EH (cell line): ENCODE results near the gene NEDD4L.
A peak's percentile ranks its signal among the peaks of the same experiment; 100 is the strongest.

ENCODE experiments used
- DNase-seq: peaks from one replicate; pipeline ENCODE4 v3.0.0-alpha.2; 2015; ENCODE audit warnings: low read depth

Gene NEDD4L

DNA sequence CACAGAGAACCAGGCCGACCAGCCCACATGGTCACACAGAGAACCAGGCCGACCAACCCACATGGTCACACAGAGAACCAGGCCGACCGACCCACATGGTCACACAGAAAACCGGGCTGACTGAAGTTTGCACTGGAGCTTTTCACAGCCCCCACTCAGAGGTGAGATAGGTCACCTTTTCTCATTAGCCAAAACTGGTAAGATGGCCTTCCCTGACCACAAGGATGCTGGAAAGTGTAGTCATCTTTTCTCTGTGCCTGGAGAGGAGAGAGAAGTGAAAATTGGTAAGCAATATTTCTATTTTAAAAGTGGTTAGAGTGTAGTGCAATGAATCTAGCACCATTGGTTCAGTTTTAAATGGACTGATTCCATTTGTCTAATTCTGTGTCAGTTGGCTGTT, 247.1 kb downstream of the NEDD4L start:
- DNase-seq: peak; percentile 43

GRCh38 chr18:58292638-58293037, 248.6 kb downstream of the NEDD4L start:
- no peak for DNase-seq

DNA sequence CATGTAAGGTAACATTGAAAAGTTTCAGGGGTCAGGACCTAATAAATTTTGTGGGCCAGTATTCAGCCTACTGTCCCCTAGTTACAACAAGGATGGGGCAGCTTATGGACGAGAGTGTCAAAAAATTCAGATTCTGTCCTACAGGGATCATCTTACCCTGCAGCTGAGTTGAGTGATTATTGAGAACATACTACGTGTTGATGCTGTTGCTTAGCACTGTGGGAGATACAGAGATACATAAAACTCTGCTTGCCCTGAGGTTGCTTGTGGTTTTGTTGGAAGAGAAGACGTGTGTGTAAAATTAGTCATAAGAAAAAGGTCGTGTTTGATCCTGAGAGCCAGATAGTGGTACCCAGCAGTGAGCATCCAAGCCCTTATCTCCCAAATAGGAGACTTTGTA, 253.2 kb downstream of the NEDD4L start:
- peak; percentile 86 for DNase-seq

DNA sequence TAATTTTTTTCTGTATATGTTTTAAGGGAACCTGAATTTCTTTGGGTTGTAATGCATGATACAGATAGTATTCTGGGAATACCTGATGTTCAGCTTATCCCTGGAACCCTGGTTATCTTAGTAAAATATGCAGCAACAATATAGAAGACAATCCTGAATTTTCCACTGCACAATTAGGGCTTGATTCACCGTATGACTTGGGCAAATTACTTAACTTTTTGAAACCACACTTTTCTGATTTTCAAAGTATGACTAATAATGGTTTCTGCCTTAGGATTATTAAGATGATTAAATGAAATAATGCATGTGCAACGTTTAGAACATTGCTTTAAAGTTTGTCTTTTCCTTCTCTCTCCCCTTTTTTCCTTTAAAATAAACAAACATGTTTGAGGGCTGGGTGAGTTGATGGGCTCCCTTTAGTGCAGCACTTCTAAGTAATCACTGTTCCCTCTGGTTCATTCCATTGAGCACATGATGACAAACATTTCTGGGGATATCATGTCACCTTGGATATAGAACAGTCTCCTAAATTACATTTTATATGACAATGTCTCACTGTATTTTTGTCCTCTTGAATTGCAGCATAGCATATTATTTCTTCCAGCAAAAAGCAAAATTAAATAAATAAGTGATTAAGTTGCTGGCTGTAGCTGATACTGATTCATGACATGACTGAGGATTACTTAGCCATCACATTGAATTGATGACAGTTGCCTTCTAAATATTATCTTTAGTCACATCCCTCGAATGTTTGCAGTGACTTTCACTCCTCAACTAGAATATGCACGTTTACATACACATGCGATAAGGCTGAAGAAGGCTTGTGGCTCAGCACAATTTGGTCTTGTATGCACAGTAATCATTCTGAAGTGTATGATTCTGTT, 254.5 kb downstream of the NEDD4L start:
- peak; percentile 28 for DNase-seq

DNA sequence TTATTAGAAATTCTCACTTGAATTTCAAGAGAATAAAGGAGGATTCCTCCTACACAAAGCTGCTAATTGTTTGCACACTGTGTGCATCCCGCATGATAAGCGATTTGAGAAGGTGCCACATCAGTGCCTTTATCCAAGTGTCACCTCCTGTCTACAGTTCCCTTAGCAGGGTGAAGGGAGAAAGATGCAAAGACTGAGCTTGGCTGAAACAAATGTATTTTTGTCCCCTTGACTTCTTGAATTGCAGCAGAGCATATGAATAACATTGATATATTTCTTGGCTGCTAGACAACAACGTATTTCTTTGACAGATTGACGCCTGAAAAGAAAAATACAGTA, 255.1 kb downstream of the NEDD4L start:
- no peak for DNase-seq

GRCh38 chr18:58299936-58300335, 255.9 kb downstream of the NEDD4L start:
- no peak for DNase-seq

DNA sequence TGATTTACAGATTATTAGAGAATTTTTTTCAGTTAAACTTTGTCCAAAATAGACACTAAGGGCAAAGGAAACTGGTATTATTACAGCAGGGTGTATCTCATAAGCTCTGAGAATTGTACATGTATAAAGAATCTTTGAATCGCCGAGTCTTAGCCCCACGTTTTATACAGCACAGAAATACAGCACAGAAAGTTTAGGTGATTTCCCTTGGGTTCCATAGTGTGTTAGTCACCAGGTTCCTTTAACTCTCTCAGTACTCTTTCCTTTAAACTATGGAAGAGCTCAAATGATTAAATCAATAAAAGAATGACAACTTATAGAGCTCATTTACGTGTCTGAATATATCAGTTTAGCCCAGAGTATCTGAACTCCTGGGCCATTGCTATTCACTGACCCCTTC, 256.8 kb downstream of the NEDD4L start:
- no peak for DNase-seq

DNA sequence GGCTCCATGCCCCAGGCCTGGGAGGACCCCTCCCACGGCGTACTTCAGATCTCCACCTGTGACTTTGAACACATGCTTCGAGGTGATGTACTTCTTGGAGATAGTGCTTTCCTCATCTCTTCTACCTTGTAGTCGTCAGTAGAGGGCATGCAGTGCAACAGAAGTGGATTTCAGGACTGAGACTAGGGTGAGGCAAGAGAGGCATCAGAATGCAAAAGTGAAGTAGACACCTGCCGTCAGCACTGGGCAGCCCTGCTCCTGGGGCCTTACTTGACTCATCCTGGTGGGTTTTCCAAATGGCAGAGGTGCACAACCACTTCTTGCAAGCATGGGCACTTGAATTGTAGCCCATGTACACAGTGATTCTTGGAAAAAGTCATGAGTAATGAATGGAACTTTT, 258.8 kb downstream of the NEDD4L start:
- no peak for DNase-seq

DNA sequence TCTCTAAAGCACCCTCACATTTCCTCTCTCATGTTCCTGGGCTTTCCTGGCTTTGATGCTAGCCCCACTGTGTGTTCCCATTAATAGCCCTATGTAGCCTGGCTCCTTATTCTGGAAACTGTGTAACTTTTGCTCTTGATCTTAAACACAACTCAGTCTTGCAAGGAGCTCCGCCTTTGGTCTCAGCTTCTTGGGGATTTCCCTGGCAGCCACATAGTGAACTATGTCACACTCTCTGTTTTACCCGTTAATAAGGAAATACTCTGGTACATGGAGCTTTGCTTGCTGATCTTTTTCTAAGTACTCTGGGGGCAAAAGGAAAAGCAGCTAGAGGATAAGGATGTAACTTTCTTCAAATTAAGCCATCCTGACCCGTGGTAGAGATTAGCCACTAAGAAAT, 259.3 kb downstream of the NEDD4L start:
- DNase-seq: no peak

DNA sequence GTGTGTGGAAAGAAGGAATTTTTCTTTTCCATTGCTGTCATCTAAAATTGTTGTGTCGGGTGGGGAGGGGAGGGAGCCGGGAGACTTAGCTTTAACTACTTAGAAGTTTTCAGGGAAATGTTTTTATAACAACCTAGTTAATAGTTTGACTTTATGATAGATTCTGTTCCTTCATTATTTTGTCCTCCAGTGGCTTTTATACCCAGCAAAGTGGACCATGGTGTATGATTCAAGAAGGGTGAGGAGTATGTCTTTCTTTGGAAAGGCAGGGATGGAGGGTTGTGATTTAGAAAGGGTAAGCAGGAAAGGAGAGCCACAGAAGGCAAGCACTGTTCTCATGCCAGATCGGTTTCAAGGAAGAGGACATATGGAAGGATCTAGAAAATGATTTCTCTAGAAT, 261.8 kb downstream of the NEDD4L start:
- no peak for DNase-seq

DNA sequence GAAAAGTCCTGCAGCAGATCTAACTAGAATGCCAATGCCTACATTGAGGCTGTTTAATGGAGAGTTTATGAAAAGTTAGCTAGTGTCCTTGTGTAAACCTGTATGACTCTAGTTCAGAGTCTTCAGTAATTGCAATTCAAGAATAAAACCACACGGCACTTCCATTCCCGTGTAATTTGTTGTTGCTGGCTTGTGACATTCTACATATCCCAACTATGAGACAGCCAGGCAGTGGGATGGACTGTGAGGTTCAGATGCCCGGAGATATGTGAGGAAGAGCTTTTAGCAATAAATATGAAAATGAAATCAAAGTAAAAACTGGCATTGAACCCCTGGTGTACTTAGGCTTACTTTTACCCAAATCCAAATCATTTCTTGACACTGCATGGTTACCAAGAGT, 263.4 kb downstream of the NEDD4L start:
- DNase-seq: peak; percentile 40

DNA sequence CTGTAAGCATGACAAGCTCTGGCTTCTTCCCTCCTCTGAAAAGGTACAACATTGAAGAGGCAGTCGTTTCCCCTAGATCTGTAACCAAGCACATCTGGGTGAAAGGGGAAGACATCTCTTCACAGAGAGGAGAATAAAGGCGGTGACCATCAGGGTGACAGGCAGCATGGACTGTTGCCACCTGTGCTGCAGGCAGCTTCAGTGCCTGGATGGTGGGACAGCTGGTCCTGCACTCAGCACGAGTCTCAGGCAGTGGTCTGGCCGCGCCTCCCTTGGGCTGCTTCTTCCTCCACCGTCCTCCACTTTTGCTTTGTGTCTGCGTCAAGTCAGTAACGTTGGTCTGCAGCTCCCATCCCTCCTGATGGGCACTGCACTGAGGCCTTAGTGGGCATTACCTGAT, 264.4 kb downstream of the NEDD4L start:
- DNase-seq: no peak

DNA sequence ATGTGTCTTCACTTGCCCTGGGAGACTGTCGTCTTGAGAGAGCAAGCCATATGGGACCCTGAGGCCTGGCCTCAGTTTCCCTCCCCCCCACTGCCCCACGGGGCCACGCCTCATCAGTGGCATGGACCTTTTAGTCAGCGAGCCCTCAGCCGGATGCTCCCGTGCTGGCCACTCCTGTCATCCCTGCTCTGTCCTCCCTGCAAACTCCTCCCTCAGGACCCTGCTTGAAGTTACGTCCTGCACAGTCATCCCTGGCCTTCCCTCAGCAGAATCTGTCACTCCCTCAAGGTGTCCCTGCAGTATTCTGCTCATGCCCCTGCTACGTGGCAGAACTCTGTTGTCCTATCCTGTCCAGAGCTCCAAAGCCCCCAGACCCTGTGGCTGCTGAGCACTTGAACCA, 265.1 kb downstream of the NEDD4L start:
- DNase-seq: no peak

GRCh38 chr18:58309610-58310239, 265.7 kb downstream of the NEDD4L start:
- no peak for DNase-seq

- peak; percentile 34 for DNase-seq
Measured at GRCh38 chr18:58310517-58310916, 266.5 kb downstream of the NEDD4L start.

DNA sequence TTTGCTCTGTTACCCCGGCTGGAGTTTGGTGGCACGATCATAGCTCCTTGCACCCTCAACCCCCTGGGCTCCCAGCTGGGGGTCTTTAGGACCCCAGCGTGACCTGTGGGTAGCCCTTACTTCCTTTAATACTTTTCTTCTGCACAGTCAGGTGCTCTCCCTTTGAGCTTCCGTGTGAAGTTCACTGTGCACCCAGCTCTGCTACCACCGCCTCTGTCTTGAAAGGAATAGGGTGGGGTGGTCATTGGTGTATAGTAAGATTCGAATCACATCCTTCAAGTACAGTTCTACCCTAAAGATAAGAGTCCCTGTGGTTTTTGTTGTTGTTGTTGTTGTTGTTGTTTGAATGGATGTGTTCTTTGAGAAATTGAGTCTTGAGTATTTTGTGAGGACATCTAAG, 267.4 kb downstream of the NEDD4L start:
- DNase-seq: no peak

DNA sequence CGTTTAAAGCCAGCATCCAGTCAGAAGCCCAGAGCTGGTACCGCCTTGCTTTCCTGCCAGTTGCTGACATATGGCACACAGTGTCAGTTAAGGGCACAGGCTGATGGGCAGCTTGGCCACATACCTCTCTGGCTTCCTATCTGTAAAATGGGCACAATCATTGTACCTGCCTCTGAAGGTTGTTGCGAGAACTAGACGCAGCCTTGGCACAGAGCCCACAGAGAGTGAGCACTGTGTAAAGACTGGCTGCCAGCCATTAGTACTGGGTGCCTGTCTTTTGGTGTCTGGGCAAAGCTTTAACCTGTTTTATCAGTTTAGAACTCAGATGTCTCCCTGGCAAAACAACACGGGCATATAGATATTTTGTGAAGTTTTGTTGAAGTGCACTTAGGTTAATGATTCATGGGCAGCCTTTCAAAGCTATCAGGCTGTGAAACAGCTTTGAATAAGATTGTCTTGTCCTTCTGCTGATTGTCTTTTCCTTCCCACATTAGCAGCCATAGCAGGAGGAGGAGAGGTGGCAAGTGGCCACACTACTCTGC, 269.5 kb downstream of the NEDD4L start:
- no peak for DNase-seq

GRCh38 chr18:58314284-58314683, 270.3 kb downstream of the NEDD4L start:
- DNase-seq: peak; percentile 97

DNA sequence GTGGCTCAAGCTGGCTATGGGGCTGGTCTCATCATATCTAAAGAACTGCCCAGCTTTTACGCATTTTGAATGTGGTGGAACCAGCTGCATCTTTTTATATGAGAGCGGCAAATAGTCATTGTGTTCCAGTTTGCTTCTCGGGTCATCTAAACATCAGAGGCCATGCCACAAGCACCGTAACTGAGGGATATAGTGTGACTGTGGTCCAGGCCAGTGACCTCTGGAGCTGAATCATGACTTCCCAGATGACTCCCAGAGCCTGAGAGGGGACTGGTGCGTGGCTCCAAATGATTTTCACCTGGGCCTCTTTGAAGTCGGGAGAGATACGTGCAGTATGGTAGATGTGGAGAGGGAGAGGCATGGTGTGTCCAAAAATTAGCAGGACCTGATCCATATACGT, 271.0 kb downstream of the NEDD4L start:
- DNase-seq: peak; percentile 57

- no peak for DNase-seq
Measured at GRCh38 chr18:58315739-58316215, 271.8 kb downstream of the NEDD4L start.

GRCh38 chr18:58316396-58317342, 272.6 kb downstream of the NEDD4L start:
- DNase-seq: no peak

GRCh38 chr18:58319719-58320118, 275.7 kb downstream of the NEDD4L start:
- DNase-seq: no peak
